ENCODE results near the gene AVL9. TPM values are rescaled to one million over a fixed set of nuclear protein-coding genes. Genes with fewer than 3 reads are reported as not detected.

The AVL9 gene
- total RNA-seq, 1 donor = 26.9 TPM

GRCh38 chr7:32531402-32531801 is 36.1 kb downstream of the AVL9 start:
- no peak for TF ChIP-seq CTCF (IDR thresholded peaks at IDR 0.05; ENCODE audit: insufficient read depth, low read length)
- DNase-seq (ENCODE audit: low read depth) = no peak
- no peak overlapping the region for H3K4me3 ChIP-seq (ENCODE audit: low read depth, low read length)

- TF ChIP-seq CTCF (IDR thresholded peaks at IDR 0.05; ENCODE audit: insufficient read depth, low read length) = no peak
- no peak overlapping the region for H3K4me3 ChIP-seq (ENCODE audit: low read depth, low read length)
- DNase-seq (ENCODE audit: low read depth) = no peak
These were observed 36.8 kb downstream of the AVL9 start for GRCh38 chr7:32532086-32532485.

GRCh38 chr7:32532716-32533115 is 37.4 kb downstream of the AVL9 start:
- no peak for TF ChIP-seq CTCF (IDR thresholded peaks at IDR 0.05; ENCODE audit: insufficient read depth, low read length)
- DNase-seq (ENCODE audit: low read depth) = no peak
- no peak overlapping the region for H3K4me3 ChIP-seq (ENCODE audit: low read depth, low read length)

- no peak overlapping the region for H3K4me3 ChIP-seq (ENCODE audit: low read depth, low read length)
- no peak for TF ChIP-seq CTCF (IDR thresholded peaks at IDR 0.05; ENCODE audit: insufficient read depth, low read length)
- peak; percentile 68 for DNase-seq (ENCODE audit: low read depth)
These were observed 38.2 kb downstream of the AVL9 start for GRCh38 chr7:32533276-32534029.

- no peak for TF ChIP-seq CTCF (IDR thresholded peaks at IDR 0.05; ENCODE audit: insufficient read depth, low read length)
- no peak for DNase-seq (ENCODE audit: low read depth)
- no peak overlapping the region for H3K4me3 ChIP-seq (ENCODE audit: low read depth, low read length)
These were observed 39.9 kb downstream of the AVL9 start for GRCh38 chr7:32535162-32535702.

GRCh38 chr7:32536016-32536415 is 40.7 kb downstream of the AVL9 start:
- no peak for DNase-seq (ENCODE audit: low read depth)
- H3K4me3 ChIP-seq (ENCODE audit: low read depth, low read length) = no peak overlapping the region
- no peak for TF ChIP-seq CTCF (IDR thresholded peaks at IDR 0.05; ENCODE audit: insufficient read depth, low read length)

Measured in fibroblast of the aortic adventitia (primary cell).